Dedifferentiated amniotic fluid mesenchymal stem cell (primary cell): ENCODE measurements around the gene AKR1C2.
"Not testable (repeated sequence)": the region's sequence is repeated elsewhere in the genome, so short reads cannot be mapped to it uniquely, and the experiment has no call there.

ENCODE experiments used
- DNase-seq: peaks from one replicate; pipeline ENCODE4 v3.0.0-alpha.2; 2016; ENCODE audit errors: extremely low spot score

AKR1C2 gene

GRCh38 chr10:5023177-5023805, 19.6 kb upstream of the AKR1C2 start:
- DNase-seq = no peak

- DNase-seq = not testable (repeated sequence)
Measured at GRCh38 chr10:5021624-5022290, 18.1 kb upstream of the AKR1C2 start.

GRCh38 chr10:5019770-5020612, 16.3 kb upstream of the AKR1C2 start:
- DNase-seq = not testable (repeated sequence)

DNA sequence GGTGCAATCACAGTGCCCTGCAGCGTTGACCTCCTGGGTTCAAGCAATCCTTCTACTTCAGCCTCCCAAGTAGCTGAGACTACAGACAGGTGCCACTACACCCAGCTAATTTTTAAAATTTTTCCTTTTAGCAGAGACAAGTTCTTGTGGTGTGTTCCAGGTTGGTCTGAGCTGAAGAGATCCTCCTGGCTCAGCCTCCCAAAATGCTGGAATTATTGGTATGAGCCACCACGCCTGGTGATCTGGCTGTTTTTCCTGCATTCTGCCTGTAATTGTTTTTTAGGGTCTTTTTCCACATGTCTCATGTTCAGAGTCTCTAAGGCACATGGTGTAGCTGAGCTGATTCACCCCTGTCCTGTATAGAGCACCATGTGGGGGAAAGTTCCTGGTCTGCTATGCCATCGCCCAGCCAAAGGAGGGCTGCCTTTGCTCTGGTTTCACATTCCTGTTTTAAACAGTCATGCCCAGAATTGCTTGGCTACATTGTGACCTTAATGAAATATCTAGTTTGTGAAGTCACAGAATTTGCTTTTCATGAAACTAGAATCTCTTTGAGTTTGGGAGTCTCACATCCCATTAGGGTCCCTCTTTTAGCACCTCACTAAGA, 15.1 kb upstream of the AKR1C2 start:
- peak; percentile 74 for DNase-seq

GRCh38 chr10:5018134-5018533, 14.5 kb upstream of the AKR1C2 start:
- no peak for DNase-seq

GRCh38 chr10:5014936-5015335, 11.3 kb upstream of the AKR1C2 start:
- DNase-seq = no peak

GRCh38 chr10:5014200-5014910, 10.7 kb upstream of the AKR1C2 start:
- not testable (repeated sequence) for DNase-seq

DNA sequence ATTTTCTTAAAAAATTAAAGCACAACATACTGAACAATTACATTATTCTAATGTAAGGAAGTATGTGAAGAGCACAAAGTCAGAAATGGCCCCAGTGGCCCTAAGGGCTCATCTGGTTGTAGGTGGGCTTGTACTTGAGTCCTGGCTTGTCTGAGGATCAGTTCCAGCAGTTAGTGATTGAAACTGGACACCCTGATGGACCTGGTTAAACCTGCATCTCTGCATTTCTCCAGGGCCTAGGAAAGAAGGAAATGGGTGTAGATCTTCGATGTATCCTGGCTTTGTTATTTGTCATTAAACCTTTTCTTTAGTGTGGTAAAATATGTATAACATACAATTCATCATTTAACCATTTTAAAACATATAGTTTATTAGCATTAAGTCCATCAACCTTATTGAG, 9.7 kb upstream of the AKR1C2 start:
- no peak for DNase-seq

GRCh38 chr10:5012595-5012994, 8.9 kb upstream of the AKR1C2 start:
- no peak for DNase-seq

DNA sequence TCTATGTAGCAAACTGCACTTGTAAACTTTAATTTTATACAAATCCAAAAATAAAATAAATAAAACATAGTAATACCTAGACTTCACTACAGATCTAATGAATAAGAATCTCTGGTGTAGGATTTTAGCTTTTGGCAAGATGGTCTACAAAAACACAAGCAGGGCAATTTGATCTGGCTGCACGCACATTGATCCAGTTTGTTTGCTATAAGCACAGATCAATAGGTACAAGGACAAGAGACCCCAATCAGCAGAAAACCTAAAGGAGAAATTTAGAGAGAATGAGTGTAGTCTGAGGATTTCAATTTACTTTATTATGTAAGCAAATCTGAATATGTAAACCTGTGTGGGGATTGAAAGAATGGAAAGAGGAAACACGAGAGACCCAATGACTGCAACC, 7.7 kb upstream of the AKR1C2 start:
- DNase-seq = not testable (repeated sequence)

GRCh38 chr10:5010043-5010442, 6.4 kb upstream of the AKR1C2 start:
- not testable (repeated sequence) for DNase-seq

DNA sequence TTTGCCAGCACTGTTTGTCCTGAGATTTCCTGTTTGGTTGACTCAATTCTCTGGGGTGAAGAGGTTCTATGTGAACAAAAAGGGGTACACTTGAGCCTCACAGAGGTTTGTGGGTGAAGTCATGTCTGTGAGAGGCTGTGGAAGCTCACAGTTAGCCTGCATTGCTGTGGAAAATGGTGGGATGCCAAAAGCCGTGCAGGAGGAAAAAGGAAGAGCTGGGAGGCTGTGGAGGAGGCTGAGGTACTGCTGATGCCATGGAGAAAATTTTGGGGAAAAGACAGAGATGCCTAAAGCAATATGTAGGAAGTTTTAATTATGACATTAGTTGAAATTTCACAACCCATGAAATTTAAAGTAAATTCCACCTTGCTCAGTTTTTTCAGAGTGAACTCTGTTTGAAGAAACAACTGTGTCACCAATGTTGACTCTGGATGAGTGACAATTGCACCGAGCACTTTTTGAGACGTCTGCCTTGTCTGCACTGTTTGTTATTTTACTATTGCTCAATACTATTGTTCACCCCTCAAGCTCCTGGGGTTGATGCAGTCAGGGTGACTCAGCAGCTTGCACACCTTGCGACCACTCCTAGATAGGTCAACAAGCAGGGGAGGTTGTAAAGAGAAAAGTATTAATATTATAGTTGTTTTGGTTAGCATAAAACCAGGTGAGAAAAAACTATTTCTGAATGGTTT, 5.3 kb upstream of the AKR1C2 start:
- not testable (repeated sequence) for DNase-seq

DNA sequence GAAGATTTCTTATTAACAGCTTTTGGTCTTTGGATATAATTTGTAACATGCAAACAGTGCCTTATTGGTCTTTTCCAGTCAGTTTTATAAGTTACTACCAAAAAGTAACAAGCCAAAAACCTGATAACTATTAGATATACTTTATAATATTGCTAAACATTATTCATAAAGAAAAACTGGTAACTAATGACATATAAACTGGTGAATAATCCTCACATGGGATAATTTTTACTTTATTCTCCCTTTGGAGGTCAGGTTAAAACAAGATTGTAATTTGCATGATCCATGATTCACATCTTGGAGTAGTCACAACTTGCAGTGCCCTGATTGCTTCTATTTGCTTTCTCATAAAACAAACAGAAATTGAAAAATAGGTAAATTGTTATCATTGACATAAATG, 844 bp upstream of the AKR1C2 start:
- not testable (repeated sequence) for DNase-seq

DNA sequence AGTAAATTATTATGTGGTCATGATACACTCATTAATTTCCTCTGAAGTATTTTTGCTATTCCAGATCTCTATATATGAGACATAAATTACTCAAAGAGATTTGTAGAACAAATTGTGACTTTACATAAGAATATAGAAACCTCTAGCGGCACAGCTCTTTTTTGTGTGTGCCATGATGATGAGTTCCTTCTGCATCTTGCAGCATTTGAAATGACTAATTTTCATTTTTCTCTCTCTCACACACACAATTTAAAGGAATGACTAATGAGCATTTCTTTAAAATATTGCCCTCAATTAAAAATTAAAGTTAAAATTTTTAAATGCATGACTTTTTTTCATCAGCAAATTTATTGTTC, 351 bp upstream of the AKR1C2 start:
- DNase-seq = not testable (repeated sequence)

GRCh38 chr10:5002013-5002727, 1.5 kb downstream of the AKR1C2 start:
- DNase-seq = no peak

DNA sequence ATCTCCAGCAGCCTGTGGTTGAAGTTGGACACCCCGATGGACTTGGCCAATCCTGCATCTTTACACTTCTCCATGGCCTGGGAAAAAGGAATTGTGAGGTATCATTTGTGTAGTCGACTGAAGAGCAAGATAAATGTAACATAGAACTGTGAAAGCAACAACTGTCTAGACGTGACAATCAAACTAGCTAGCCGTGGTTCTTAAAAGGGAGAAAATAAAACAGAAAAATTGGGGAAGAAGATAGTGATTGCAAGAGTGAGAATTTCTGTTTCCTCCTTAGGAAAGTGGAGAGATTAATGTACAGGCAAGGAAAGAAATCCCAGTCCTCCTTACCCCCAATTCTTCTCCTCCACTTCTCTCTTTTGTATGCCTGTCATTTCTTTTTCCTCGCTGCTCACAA, 5.0 kb downstream of the AKR1C2 start:
- DNase-seq = no peak

GRCh38 chr10:4994260-4994659, 9.4 kb downstream of the AKR1C2 start:
- DNase-seq = not testable (repeated sequence)

- not testable (repeated sequence) for DNase-seq
Measured at GRCh38 chr10:4992564-4992963, 11.1 kb downstream of the AKR1C2 start.

- DNase-seq = not testable (repeated sequence)
Measured at GRCh38 chr10:4991463-4991862, 12.2 kb downstream of the AKR1C2 start.

DNA sequence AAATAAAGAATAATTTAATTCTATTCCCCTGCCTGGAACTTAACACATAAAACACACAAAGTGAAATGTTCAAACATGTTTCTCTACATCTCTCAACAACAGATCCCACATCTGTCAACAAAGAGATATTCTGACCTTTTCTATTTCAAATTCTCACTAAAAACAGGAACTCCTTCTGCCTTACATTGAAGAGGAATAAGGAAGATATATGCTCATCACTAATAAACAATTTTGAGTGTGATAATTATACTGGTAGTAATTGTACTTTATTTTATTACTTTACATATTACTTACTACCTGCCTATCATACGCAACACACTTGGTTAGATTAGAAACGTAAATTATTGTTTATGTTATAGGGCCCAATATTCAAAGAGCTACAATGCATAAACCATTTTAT, 13.4 kb downstream of the AKR1C2 start:
- DNase-seq = no peak
